ENCODE measurements around the gene ATP6V0D1. TPM values are rescaled to one million over a fixed set of nuclear protein-coding genes. Genes with fewer than 3 reads are reported as not detected.
"Not testable (repeated sequence)": the region's sequence is repeated elsewhere in the genome, so short reads cannot be mapped to it uniquely, and the experiment has no call there.

ATP6V0D1 gene
- total RNA-seq, 1 experiment from 2014 or later, result 108 TPM

- DNase-seq (ENCODE audit: low read depth), result no peak
Observed at GRCh38 chr16:67429799-67430503, 51.0 kb downstream of the ATP6V0D1 start.

- DNase-seq (ENCODE audit: low read depth), result no peak
Observed at GRCh38 chr16:67429053-67429798, 51.7 kb downstream of the ATP6V0D1 start.

GRCh38 chr16:67428146-67428731 is 52.7 kb downstream of the ATP6V0D1 start:
- peak; percentile 42 for DNase-seq (ENCODE audit: low read depth)

- DNase-seq (ENCODE audit: low read depth), result no peak
Observed at GRCh38 chr16:67426950-67427349, 54.0 kb downstream of the ATP6V0D1 start.

GRCh38 chr16:67426022-67426421 is 54.9 kb downstream of the ATP6V0D1 start:
- no peak for DNase-seq (ENCODE audit: low read depth)

- no peak for DNase-seq (ENCODE audit: low read depth)
Observed at GRCh38 chr16:67425580-67425979, 55.4 kb downstream of the ATP6V0D1 start.

- no peak for DNase-seq (ENCODE audit: low read depth)
Observed at GRCh38 chr16:67425061-67425460, 55.9 kb downstream of the ATP6V0D1 start.

GRCh38 chr16:67424261-67424615 is 56.7 kb downstream of the ATP6V0D1 start:
- DNase-seq (ENCODE audit: low read depth), result no peak

GRCh38 chr16:67423611-67424260 is 57.2 kb downstream of the ATP6V0D1 start:
- DNase-seq (ENCODE audit: low read depth), result no peak

GRCh38 chr16:67423015-67423414 is 57.9 kb downstream of the ATP6V0D1 start:
- no peak for DNase-seq (ENCODE audit: low read depth)

- no peak for DNase-seq (ENCODE audit: low read depth)
Observed at GRCh38 chr16:67421030-67421429, 59.9 kb downstream of the ATP6V0D1 start.

GRCh38 chr16:67419931-67420330 is 61.0 kb downstream of the ATP6V0D1 start:
- no peak for DNase-seq (ENCODE audit: low read depth)

GRCh38 chr16:67419502-67419901 is 61.5 kb downstream of the ATP6V0D1 start:
- DNase-seq (ENCODE audit: low read depth), result peak; percentile 59

- no peak for DNase-seq (ENCODE audit: low read depth)
Observed at GRCh38 chr16:67417333-67418061, 63.5 kb downstream of the ATP6V0D1 start.

- DNase-seq (ENCODE audit: low read depth), result peak; percentile 57
Observed at GRCh38 chr16:67415872-67416793, 64.8 kb downstream of the ATP6V0D1 start, which contains the start of gene ZDHHC1. ZDHHC1 (minus strand) TSS chr16:67416477; CDS start chr16:67407775, 8,702 bp downstream.

GRCh38 chr16:67415421-67415820 is 65.5 kb downstream of the ATP6V0D1 start:
- not testable (repeated sequence) for DNase-seq (ENCODE audit: low read depth)

- DNase-seq (ENCODE audit: low read depth), result no peak
Observed at GRCh38 chr16:67413978-67414911, 66.7 kb downstream of the ATP6V0D1 start.

GRCh38 chr16:67412294-67412693 is 68.7 kb downstream of the ATP6V0D1 start:
- no peak for DNase-seq (ENCODE audit: low read depth)

GRCh38 chr16:67411339-67411738 is 69.6 kb downstream of the ATP6V0D1 start:
- DNase-seq (ENCODE audit: low read depth), result no peak

Data from HT1080 (cell line).